NCI-H2227 treated with DMSO at 0.1 percent for 48 hours (cell line): Measurements from ENCODE around the gene SNRPN.
"Not testable (repeated sequence)": the region's sequence is repeated elsewhere in the genome, so short reads cannot be mapped to it uniquely, and the experiment has no call there.

Experiments
- DNase-seq: peaks from one replicate; lab custom pipeline; 2025; lab: John Stamatoyannopoulos, UW

SNRPN gene

GRCh38 chr15:24971052-24971451 lies 16.3 kb downstream of the SNRPN start:
- DNase-seq = no peak

GRCh38 chr15:24971772-24972171 lies 17.0 kb downstream of the SNRPN start:
- no peak for DNase-seq

- not testable (repeated sequence) for DNase-seq
Measured at GRCh38 chr15:24972707-24973106, 17.9 kb downstream of the SNRPN start.

- no peak for DNase-seq
Measured at GRCh38 chr15:24976932-24977331, 22.1 kb downstream of the SNRPN start.

GRCh38 chr15:24977686-24978085 lies 22.9 kb downstream of the SNRPN start:
- DNase-seq = no peak

- no peak for DNase-seq
Measured at GRCh38 chr15:24985224-24985623, 30.4 kb downstream of the SNRPN start.

- DNase-seq = no peak
Measured at GRCh38 chr15:24986653-24987052, 31.9 kb downstream of the SNRPN start.

- no peak for DNase-seq
Measured at GRCh38 chr15:25019434-25019833, 64.6 kb downstream of the SNRPN start.

- DNase-seq = no peak
Measured at GRCh38 chr15:25022233-25022632, 67.4 kb downstream of the SNRPN start.
